Panc1 (cell line): ENCODE measurements around the gene SOX8. TPM values are rescaled to one million over a fixed set of nuclear protein-coding genes. Genes with fewer than 3 reads are reported as not detected.

Experiments
- ATAC-seq: fragments of 200-7000 bp; cut with Tn5 transposase; 2 replicates; pipeline ENCODE4 v1.9.1; 2020; ENCODE audit warnings: mild to moderate bottlenecking, moderate library complexity
- BruUV-seq: library from RNA; stranded (reverse); fragments of 400-500 nt; replicated peaks from 2 replicates; lab custom pipeline; 2021; lab: Mats Ljungman, UMichigan
- CTCF ChIA-PET: fragments of 300-600 bp; sonication (Branson Sonifier 250); formaldehyde crosslinking; loops from one replicate; lab custom pipeline; 2022; ENCODE audit warnings: antibody characterized with exemption; lab: Charles Lee
- POLR2A ChIA-PET: fragments of 300-600 bp; sonication (Branson Sonifier 250); formaldehyde crosslinking; loops from one replicate; lab custom pipeline; 2022; ENCODE audit warnings: antibody characterized with exemption; lab: Charles Lee
- DNase-seq: peaks from one replicate; pipeline ENCODE4 v3.0.0-alpha.2; 2010; ENCODE audit warnings: low read depth, low spot score
- H3K27ac ChIP-seq: 2 replicates; pipeline ENCODE4 v1.5.1; 2011; ENCODE audit warnings: mild to moderate bottlenecking, low read length, inconsistent platforms
- H3K27me3 ChIP-seq: fragments of 200-500 bp; sonication (Bioruptor generic); 2 replicates; pipeline ENCODE4 v1.6.0; 2014; ENCODE audit warnings: low read length, inconsistent platforms; ENCODE audit not compliant: control insufficient read depth, insufficient read depth
- H3K36me3 ChIP-seq: fragments of 200-500 bp; sonication (Bioruptor generic); 2 replicates; pipeline ENCODE4 v1.5.1; 2014; ENCODE audit warnings: inconsistent platforms, mild to moderate bottlenecking, low read length, moderate library complexity; ENCODE audit not compliant: control insufficient read depth, insufficient read depth
- H3K4me1 ChIP-seq: 2 replicates; pipeline ENCODE4 v1.5.1; 2011; ENCODE audit warnings: inconsistent platforms, mild to moderate bottlenecking, low read length, moderate library complexity; ENCODE audit not compliant: control insufficient read depth, insufficient read depth
- H3K4me3 ChIP-seq, 2 experiments: 2 replicates each; pipeline ENCODE4 v1.5.1; 2011 to 2012; ENCODE audit warnings: low read depth in 2 of 2, low read length in 2 of 2, mild to moderate bottlenecking in 2 of 2, inconsistent platforms in 1 of 2, moderate library complexity in 1 of 2
- H3K9me3 ChIP-seq: fragments of 200-500 bp; sonication (Bioruptor generic); 2 replicates; pipeline ENCODE4 v1.5.1; 2014; ENCODE audit warnings: low read depth, mild to moderate bottlenecking, inconsistent platforms, low read length, moderate library complexity; ENCODE audit not compliant: control insufficient read depth, insufficient read depth
- POLR2AphosphoS5 ChIP-seq: IDR thresholded peaks from 2 replicates; pipeline ENCODE4 v1.6.1; 2012; ENCODE audit warnings: mild to moderate bottlenecking, low read depth, low read length, moderate library complexity
- SIN3A ChIP-seq: IDR thresholded peaks from 2 replicates; pipeline ENCODE4 v1.6.1; 2012; ENCODE audit warnings: low read depth, mild to moderate bottlenecking, low read length, moderate library complexity, borderline replicate concordance; ENCODE audit not compliant: insufficient read depth
- in situ Hi-C: cut with HindIII; loops from 2 replicates; pipeline ENCODE4 v1.10.0; 2016; ENCODE audit warnings: low sequenced_read_pairs, low pct_unique_long_range_greater_than_20kb
- intact Hi-C: fragments of 100-400 bp; cut with micrococcal nuclease; formaldehyde crosslinking; loops from one replicate; pipeline ENCODE4 v1.10.0; 2022; ENCODE audit not compliant: unreplicated experiment
- total RNA-seq: library from RNA; stranded (reverse); gene quantifications from one replicate; pipeline ENCODE4 v1.2.1, GENCODE V29; 2021; ENCODE audit not compliant: unreplicated experiment
- TF ChIP-seq, protein P1 (sequence below): fragments of 450-650 bp; IDR thresholded peaks from 2 replicates; pipeline ENCODE4 v1.5.1; 2017; ENCODE audit warnings: mild to moderate bottlenecking
- TF ChIP-seq, protein P2 (sequence below), 2 experiments: IDR thresholded peaks; 2 replicates each; pipeline ENCODE4 v1.6.1; 2011 to 2012; ENCODE audit warnings: low read depth in 2 of 2, control low read depth in 1 of 2, low read length in 1 of 2, mild to moderate bottlenecking in 1 of 2, moderate library complexity in 1 of 2; ENCODE audit not compliant: insufficient read depth in 1 of 2

SOX8 gene
- total RNA-seq, 1 experiment from 2014 or later, result 1.8 TPM

DNA sequence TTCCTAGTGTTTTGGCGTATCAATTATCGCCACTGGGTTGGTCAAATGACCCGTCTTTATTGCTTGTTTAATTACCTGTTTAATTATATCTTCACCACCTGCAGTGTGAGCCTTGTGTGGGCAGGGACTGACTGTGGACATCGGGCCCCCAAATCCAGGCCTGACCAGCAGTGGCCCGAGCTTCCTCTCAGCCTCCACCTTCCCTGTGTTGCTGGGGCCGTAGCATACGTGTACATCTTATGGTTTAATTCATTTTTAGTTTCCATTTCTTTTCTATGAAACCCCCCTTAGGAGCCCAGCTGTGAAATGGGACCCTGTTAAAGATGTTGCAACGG is 9.6 kb upstream of the SOX8 start:
- no TSS peak for BruUV-seq
- no peak overlapping the region for H3K27ac ChIP-seq
- ATAC-seq, result no peak
- no peak overlapping the region for H3K4me3 ChIP-seq
- peaks cover 28% of the 10 kb centered on the region for H3K4me1 ChIP-seq
- CTCF ChIA-PET, result no interaction called here
- no peak for DNase-seq
- no peaks in the 10 kb centered on the region for H3K9me3 ChIP-seq
- in situ Hi-C loops, result no loop called here
- intact Hi-C loops, result no loop called here
- no peaks in the 10 kb centered on the region for H3K36me3 ChIP-seq
- no peaks in the 10 kb centered on the region for H3K27me3 ChIP-seq
- TF ChIP-seq, protein P1, sequence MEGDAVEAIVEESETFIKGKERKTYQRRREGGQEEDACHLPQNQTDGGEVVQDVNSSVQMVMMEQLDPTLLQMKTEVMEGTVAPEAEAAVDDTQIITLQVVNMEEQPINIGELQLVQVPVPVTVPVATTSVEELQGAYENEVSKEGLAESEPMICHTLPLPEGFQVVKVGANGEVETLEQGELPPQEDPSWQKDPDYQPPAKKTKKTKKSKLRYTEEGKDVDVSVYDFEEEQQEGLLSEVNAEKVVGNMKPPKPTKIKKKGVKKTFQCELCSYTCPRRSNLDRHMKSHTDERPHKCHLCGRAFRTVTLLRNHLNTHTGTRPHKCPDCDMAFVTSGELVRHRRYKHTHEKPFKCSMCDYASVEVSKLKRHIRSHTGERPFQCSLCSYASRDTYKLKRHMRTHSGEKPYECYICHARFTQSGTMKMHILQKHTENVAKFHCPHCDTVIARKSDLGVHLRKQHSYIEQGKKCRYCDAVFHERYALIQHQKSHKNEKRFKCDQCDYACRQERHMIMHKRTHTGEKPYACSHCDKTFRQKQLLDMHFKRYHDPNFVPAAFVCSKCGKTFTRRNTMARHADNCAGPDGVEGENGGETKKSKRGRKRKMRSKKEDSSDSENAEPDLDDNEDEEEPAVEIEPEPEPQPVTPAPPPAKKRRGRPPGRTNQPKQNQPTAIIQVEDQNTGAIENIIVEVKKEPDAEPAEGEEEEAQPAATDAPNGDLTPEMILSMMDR, result no peak
- TF ChIP-seq, protein P2, sequence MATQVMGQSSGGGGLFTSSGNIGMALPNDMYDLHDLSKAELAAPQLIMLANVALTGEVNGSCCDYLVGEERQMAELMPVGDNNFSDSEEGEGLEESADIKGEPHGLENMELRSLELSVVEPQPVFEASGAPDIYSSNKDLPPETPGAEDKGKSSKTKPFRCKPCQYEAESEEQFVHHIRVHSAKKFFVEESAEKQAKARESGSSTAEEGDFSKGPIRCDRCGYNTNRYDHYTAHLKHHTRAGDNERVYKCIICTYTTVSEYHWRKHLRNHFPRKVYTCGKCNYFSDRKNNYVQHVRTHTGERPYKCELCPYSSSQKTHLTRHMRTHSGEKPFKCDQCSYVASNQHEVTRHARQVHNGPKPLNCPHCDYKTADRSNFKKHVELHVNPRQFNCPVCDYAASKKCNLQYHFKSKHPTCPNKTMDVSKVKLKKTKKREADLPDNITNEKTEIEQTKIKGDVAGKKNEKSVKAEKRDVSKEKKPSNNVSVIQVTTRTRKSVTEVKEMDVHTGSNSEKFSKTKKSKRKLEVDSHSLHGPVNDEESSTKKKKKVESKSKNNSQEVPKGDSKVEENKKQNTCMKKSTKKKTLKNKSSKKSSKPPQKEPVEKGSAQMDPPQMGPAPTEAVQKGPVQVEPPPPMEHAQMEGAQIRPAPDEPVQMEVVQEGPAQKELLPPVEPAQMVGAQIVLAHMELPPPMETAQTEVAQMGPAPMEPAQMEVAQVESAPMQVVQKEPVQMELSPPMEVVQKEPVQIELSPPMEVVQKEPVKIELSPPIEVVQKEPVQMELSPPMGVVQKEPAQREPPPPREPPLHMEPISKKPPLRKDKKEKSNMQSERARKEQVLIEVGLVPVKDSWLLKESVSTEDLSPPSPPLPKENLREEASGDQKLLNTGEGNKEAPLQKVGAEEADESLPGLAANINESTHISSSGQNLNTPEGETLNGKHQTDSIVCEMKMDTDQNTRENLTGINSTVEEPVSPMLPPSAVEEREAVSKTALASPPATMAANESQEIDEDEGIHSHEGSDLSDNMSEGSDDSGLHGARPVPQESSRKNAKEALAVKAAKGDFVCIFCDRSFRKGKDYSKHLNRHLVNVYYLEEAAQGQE (IDR thresholded peaks at IDR 0.05; ENCODE audit: insufficient read depth in 1 of 2, low read depth in 2 of 2, low read length in 1 of 2), result no peak
- no peak for TF ChIP-seq POLR2AphosphoS5
- POLR2A ChIA-PET, result no interaction called here

DNA sequence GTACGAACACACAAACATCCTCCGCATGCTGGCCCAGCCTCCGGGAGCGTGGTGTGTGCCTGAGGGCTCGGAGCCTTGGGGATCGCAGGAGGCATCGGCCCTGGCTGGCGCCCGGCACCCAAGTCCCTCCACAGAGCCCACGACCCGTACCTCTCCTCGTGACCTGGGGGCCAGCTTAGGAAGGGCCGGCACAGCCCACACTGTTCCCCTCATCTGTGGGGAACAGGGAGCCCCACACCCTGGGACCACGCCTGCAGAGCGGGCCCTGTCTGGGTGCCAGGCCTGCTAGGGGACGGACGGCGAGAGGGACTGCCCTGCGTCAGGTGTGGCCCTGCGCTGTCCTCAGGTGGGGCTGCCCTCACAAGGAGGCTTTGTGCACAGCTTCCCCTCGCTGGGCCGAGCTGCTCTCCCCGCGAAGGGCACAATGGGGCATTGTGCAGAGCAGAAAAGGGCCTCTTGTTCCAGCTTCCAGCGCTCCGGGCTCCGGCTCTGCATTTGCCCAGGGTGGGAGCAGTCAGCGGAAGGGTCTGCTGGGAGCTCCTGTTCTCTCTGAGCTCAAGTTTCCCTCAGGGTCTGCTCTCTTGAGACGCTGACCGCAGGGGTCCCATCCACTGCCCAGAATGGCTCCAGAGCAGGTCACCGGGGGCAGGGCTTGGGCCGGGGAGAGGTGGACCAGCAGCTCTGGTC is 9.1 kb upstream of the SOX8 start:
- no TSS peak for BruUV-seq
- H3K9me3 ChIP-seq, result no peaks in the 10 kb centered on the region
- no peak for ATAC-seq
- POLR2A ChIA-PET, result no interaction called here
- TF ChIP-seq, protein P1, result no peak
- no peak for TF ChIP-seq SIN3A
- CTCF ChIA-PET, result no interaction called here
- H3K27me3 ChIP-seq, result no peaks in the 10 kb centered on the region
- DNase-seq, result no peak
- peaks cover 28% of the 10 kb centered on the region for H3K4me1 ChIP-seq
- no peak overlapping the region for H3K4me3 ChIP-seq
- no peak overlapping the region for H3K27ac ChIP-seq
- intact Hi-C loops, result no loop called here
- H3K36me3 ChIP-seq, result no peaks in the 10 kb centered on the region
- in situ Hi-C loops, result no loop called here
